HL-60 (cell line): ENCODE data around the gene MAJIN.
"Not testable (repeated sequence)": the region's sequence is repeated elsewhere in the genome, so short reads cannot be mapped to it uniquely, and the experiment has no call there.

Experiments used
- DNase-seq, 2 experiments: peaks; one replicate each; pipeline ENCODE4 v3.0.0-alpha.2; 2010 to 2020; ENCODE audit warnings: low read depth in 1 of 2, low spot score in 1 of 2
- H3K27ac ChIP-seq: fragments of 250-450 bp; sonication (Bioruptor Pico); replicated peaks from 2 replicates; pipeline ENCODE4 v1.5.1; 2020; ENCODE audit warnings: mild to moderate bottlenecking, moderate library complexity
- H3K27me3 ChIP-seq: fragments of 250-450 bp; sonication (Bioruptor Pico); 2 replicates; pipeline ENCODE4 v1.5.1; 2021; ENCODE audit warnings: mild to moderate bottlenecking, moderate library complexity; ENCODE audit not compliant: insufficient read depth, poor library complexity, severe bottlenecking
- H3K4me3 ChIP-seq: replicated peaks from 2 replicates; pipeline ENCODE4 v1.5.1; 2011; ENCODE audit warnings: mild to moderate bottlenecking, control low read depth, low read length; ENCODE audit not compliant: insufficient read depth
- CTCF ChIP-seq: IDR thresholded peaks from one replicate; pipeline ENCODE4 v1.5.1; 2011; ENCODE audit warnings: low read length, control low read depth, inconsistent platforms; ENCODE audit not compliant: insufficient read depth
- GABPA ChIP-seq: IDR thresholded peaks from 2 replicates; pipeline ENCODE4 v1.6.1; 2012; ENCODE audit warnings: low read depth
- POLR2AphosphoS5 ChIP-seq: IDR thresholded peaks from 2 replicates; pipeline ENCODE4 v1.6.1; 2012; ENCODE audit warnings: low read depth
- REST ChIP-seq: IDR thresholded peaks from 2 replicates; pipeline ENCODE4 v1.6.1; 2012; ENCODE audit warnings: low read depth; ENCODE audit not compliant: insufficient replicate concordance
- SPI1 ChIP-seq: IDR thresholded peaks from 2 replicates; pipeline ENCODE4 v1.6.1; 2012; ENCODE audit warnings: low read depth, mild to moderate bottlenecking, borderline replicate concordance

MAJIN gene

GRCh38 chr11:65008016-65008415, 36.1 kb upstream of the MAJIN start:
- Histone ChIP-seq H3K27ac (no peak overlapping the region), H3K4me3 (no peak overlapping the region), H3K27me3 (no peaks in the 10 kb centered on the region)
- TF ChIP-seq CTCF (no peak), POLR2AphosphoS5 (no peak), SPI1 (no peak), REST (no peak), GABPA (no peak)
- DNase-seq, result no peak

- not testable (repeated sequence) for H3K27ac ChIP-seq, H3K4me3 ChIP-seq, DNase-seq, H3K27me3 ChIP-seq
Measured at GRCh38 chr11:65003968-65004367, 32.1 kb upstream of the MAJIN start.

GRCh38 chr11:65003282-65003681, 31.4 kb upstream of the MAJIN start:
- no peak overlapping the region for H3K27ac ChIP-seq
- DNase-seq, result no peak

GRCh38 chr11:65002706-65003105, 30.8 kb upstream of the MAJIN start:
- Histone ChIP-seq H3K27ac (no peak overlapping the region), H3K4me3 (no peak overlapping the region), H3K27me3 (no peaks in the 10 kb centered on the region)
- no peak for TF ChIP-seq SPI1
- no peak for TF ChIP-seq REST
- TF ChIP-seq POLR2AphosphoS5, result no peak
- no peak for TF ChIP-seq GABPA
- TF ChIP-seq CTCF, result no peak
- DNase-seq, result no peak

More at GRCh38 chr11:65003282-65003681, 31.4 kb upstream of the MAJIN start:
- H3K4me3 ChIP-seq, result no peak overlapping the region
- H3K27me3 ChIP-seq, result no peaks in the 10 kb centered on the region
- TF ChIP-seq REST (peak; percentile 91), SPI1 (no peak)
